ENCODE measurements around the gene STX2.

- no peak for TF ChIP-seq CTCF (conservative IDR thresholded peaks at IDR 0.05 in 1 of 2, IDR thresholded peaks at IDR 0.05 in 1 of 2; ENCODE audit: low read depth in 1 of 2, low read length in 2 of 2)
- no peak for TF ChIP-seq EZH2 (IDR thresholded peaks at IDR 0.05; ENCODE audit: low read length, missing control alignments)
Observed at GRCh38 chr12:130776857-130777339, 62.2 kb downstream of the STX2 start.
